GM12801 (cell line): ENCODE data around the gene TRNT1.

ENCODE experiments used
- CTCF ChIP-seq: IDR thresholded peaks from one replicate; pipeline ENCODE4 v1.5.1; 2011; ENCODE audit warnings: control low read depth; ENCODE audit not compliant: insufficient read length; ENCODE audit errors: extremely low read depth

Gene TRNT1

GRCh38 chr3:3105815-3106214, 20.9 kb upstream of the TRNT1 start:
- TF ChIP-seq CTCF = no peak

GRCh38 chr3:3107181-3107580, 19.6 kb upstream of the TRNT1 start:
- TF ChIP-seq CTCF = no peak

- no peak for TF ChIP-seq CTCF
These were observed 18.9 kb upstream of the TRNT1 start for GRCh38 chr3:3107858-3108257.

GRCh38 chr3:3109407-3110298, 17.1 kb upstream of the TRNT1 start:
- TF ChIP-seq CTCF = no peak

GRCh38 chr3:3110299-3110630, 16.5 kb upstream of the TRNT1 start, which contains the start of gene IL5RA:
Gene IL5RA, minus strand, starts transcription at chr3:3110374. Its CDS starts 5,390 bp downstream, at chr3:3104984.
- no peak for TF ChIP-seq CTCF

- no peak for TF ChIP-seq CTCF
These were observed 15.9 kb upstream of the TRNT1 start for GRCh38 chr3:3110749-3111361.

- no peak for TF ChIP-seq CTCF
These were observed 13.6 kb upstream of the TRNT1 start for GRCh38 chr3:3113042-3113709.
